Right renal cortex interstitium (tissue), 3 donors: Measurements from ENCODE around the gene EIF5A. TPM values are rescaled to one million over a fixed set of nuclear protein-coding genes. Genes with fewer than 3 reads are reported as not detected.

ENCODE experiments used
- DNase-seq, 3 donors: peaks; one replicate each; pipeline ENCODE4 v3.0.0-alpha.2; 2013; ENCODE audit warnings: low read depth in 3 of 3, low spot score in 2 of 3
- polyA plus RNA-seq, 3 donors: library from polyadenylated mRNA; unstranded; fragments of 120-200 nt; gene quantifications; one replicate each; pipeline ENCODE4 v1.2.1, GENCODE V29; 2013; ENCODE audit not compliant: insufficient read length in 3 of 3

Gene EIF5A
- polyA plus RNA-seq, 3 donors = 280 to 329 (median 326) TPM

DNA sequence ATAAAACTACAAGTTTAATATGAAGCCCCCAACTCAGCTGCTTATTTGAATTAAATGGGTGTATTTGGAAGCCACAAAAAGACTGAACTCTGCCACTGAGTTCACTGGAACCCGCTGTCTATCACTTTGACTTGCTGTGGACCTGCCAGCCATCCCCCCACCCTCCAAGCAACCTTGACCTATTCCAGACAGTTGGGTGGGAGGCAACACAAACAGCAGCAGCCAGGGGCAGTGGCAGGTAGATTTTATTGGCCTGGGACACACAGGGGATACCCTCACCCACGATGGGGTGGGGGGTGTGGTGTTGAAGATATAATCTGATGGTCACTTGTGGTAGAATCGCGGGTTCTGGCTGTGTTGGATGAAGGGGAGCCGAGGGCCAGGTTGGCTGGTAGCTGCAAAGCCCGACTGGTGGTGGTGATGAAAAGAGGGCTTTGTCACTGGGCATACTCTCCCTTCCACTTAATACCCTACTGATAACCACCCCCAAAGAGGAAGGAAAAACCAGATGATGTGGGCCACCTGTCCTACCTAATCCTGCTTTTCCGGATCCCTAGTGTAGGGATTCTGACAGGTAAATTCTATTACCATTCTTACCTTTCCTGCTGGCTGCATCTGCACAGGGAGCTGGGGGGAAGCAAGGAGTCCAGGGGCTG lies 5.1 kb downstream of the EIF5A start:
- DNase-seq = no peak

DNA sequence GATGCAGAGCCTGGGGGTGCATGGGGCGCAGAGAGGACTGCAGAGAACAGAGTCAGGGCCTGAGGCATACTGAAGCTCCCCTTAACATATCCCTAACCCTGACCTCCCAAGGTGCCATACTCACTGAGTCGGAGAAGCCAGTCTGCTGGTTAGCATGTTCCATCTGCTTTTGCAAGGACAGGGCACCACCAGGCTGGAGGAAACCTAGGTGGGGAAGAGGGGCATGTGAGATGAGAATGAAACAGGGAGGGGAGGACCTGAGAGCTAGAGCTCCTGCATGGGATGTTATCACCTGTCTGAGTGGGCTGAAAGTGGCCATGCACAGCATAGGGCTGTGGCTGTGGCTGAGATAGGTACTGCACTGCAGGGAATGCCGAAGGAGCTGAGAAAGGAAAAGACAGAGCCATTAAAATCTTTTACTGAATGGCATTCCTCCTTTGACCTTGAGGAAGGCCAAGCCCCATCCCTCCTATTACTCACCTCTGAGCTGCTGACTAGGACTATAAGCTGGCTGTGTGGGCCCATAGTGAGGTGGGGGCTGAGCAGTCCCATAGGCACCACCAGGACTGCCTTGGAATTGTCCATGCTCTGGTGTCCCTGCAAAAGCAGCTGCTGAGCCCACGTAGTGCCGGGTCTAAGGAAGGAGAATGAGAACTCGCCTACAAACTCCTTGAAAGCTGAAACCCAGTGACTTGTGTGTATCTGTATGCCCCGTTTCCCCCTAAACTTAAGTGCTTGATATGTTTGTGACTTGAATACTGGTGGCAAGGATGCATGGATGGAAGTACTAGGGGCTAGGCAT lies 5.9 kb downstream of the EIF5A start:
- no peak for DNase-seq

DNA sequence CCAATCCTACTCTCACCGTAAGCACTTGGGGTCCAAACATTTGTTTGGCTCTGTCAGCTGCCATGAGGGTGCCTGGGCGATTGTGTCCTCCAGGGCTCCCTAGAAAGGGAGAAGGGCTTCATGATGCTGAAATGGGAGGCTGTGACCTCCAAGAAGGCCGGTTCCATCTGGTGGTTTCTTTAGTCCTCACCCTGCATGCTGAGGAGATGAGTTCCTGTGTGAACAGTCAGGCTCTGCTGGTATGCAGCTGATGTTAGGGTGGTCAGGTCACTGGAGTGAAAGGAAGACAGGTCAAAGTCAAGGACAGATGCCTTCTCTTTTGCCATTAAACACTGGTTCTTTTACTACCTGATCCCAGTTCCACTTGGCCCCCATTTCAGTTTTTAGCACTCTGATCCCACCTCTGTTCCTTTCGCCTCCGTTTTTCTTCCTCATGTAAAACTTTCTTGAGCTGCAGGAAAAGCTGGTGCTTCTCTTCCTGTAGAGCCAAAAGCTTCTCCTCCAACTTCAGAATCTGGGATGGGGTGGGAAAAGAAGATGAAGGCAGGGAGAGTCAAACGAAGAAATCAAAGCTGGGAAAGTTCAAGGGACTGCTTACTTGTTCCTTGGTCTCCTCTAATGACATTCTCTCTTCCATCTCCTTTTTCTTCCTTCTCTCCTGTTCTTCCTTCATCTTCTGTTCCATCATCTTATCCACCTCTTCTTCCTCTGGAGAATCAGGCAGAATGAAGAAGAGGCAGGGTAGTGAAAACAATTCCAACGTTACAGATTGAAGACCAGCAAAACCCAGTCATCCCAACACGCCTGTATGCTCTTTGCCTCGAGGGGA lies 6.7 kb downstream of the EIF5A start:
- DNase-seq = no peak

DNA sequence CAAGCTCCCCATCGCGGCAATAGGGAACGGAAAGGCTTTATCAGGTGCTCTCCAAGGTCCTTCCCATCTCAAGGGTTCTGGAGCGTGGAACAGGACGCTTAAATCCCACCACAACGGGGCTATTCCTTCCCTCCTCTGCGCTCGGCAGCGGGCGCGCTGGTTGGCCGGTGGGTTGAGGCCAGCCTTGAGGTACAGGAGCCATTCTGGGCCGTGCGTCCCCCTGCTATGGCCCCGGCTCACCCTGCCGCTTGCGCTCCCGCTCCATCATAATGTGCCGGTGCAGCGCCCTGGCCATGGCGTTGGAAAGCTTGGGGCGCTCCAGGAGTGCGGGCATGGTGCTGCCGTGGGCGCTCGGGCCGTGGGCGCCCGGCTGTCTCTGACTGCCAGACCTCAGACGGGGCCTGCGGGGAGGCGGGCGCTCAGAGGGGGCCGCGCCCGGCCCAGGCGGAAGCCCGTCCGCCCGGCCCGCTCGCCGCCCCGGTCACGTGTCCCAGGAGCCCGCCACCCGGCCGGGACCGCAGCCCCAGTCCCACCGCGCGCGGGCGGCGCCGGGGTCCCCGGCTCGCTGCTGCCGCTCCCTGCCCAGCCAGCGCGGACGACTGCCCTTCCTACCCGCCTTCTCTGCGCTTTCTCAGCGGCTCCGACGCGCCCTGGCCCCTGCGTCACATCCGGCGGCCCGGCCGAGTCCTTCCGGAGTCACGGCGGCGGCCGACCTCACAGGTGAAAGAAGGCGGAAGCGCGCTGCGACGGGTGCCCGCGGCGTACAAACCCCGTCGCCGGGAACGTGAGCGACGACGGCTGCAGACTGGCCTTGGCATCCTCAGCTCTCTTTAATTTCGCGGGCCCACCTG lies 7.5 kb downstream of the EIF5A start, which contains the start of gene GPS2:
GPS2 (minus strand) TSS at position 642 of the 851 bp plus-strand sequence; CDS start at position 334, 308 bp downstream.
- no peak for DNase-seq

DNA sequence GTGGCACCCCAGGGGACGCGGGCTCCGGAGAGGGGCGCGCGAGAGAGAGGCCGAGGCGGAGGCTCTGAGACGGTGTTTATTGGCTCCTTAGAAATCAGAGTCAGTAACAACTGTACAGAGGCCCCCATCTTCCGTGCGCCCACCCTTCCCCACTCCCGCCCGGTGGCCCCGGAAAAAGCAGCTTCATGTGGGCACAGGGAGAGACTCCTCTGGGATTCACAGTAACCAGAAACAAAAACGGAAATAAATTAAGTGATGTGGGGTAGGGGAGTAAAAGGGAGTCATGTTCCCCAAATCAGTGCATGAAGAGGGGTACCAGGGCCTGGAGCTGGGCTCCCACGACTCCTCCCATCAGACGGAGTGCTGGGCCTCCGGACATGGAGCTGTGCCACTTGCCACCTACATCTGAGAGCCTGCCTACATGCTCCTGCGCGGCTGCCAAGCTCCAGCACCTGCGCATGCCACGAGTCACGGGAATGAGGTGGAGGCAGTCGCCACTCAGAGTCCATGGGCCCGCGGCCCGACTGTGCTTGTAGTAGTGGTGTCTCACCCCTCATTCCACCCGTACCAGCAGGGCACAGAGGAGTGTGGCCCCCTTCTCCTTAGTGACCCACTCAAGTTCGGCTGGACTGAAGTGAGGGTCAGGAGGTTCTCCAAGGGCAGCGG lies 8.3 kb downstream of the EIF5A start:
- no peak for DNase-seq

DNA sequence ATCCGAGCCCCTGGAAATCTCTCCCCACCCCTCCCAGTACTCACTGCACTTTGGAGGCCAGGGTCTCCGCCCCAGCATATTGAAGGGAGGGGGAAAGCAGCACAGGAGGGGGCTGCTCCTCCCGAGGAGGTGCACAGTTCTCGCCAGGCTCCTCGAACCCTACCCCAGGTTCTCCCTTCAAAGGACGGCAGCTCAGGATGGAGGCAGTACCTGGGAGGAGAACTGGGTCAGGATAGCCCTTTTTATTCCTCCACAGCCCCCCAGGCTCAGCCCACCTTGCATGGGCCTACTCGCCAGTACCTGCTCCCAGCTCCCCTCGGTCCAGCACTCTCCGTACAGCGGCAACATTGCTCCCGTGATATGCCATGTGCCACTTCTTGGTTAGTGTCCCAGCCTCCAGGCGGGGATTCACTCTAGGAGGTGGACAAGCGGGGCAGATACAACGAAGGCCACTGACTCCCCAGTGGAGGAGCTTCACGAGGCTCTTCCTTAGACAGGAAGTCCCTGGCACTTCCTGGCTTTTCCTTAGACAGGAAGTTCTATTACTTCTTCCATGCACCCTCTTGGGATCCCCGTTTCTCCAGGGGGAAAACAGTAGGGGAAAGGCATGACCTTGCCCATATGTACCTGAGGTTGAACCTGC lies 9.9 kb downstream of the EIF5A start:
- DNase-seq = no peak

DNA sequence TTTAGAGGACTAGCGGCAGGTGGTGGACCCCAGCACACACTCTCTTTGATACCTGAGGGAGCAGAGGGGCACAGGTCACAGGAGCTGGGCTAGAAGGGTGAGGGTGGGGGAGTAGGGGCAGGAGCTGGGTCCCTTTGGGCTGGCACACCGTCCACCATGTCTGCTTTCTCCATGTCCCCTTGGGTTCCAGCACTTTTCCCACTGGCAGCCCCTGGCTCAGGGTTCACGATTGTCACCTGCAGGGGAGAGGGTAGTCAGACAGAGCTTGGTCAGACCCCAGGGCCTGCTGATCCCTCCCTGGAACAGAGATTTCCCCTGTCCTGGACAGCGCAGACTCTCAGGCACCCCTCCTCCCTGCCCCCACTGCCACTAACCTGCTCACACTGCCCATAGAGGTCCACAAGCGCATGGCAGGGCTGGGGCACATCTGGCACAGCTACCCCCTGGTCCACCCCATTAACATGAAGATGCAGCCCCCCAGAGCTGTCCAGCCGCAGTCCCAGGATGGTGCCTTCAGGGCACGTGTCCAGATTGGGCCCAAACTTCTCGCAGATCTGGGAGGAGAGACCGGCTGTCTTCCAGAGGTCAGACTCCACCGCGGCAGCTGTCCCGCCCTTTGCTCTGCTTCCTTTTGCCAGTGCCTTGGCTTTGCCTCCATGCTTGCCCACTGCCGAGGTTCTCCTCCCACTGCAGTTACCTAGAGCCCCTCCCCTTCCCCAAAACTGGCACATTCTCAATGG lies 10.9 kb downstream of the EIF5A start:
- DNase-seq = no peak

DNA sequence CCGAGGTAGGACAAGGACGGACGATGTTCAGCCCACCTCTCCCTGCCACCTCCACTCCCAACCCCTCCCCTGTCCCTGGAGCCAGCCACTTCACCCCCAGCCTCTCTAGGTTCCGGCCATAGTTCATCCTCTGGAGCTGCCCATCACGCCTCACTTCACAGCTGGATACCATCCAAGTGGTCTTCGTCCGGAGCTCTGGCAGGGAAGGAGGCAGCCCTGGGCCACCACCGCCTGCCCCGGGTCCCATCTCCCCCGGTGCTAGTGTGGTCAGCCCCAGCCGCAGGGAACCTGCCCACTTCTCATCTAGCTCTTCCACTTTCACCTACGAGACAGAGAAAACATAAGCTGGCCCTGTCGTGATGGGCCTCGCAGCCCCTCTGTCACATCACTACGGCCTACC lies 14.0 kb downstream of the EIF5A start:
- DNase-seq = no peak

DNA sequence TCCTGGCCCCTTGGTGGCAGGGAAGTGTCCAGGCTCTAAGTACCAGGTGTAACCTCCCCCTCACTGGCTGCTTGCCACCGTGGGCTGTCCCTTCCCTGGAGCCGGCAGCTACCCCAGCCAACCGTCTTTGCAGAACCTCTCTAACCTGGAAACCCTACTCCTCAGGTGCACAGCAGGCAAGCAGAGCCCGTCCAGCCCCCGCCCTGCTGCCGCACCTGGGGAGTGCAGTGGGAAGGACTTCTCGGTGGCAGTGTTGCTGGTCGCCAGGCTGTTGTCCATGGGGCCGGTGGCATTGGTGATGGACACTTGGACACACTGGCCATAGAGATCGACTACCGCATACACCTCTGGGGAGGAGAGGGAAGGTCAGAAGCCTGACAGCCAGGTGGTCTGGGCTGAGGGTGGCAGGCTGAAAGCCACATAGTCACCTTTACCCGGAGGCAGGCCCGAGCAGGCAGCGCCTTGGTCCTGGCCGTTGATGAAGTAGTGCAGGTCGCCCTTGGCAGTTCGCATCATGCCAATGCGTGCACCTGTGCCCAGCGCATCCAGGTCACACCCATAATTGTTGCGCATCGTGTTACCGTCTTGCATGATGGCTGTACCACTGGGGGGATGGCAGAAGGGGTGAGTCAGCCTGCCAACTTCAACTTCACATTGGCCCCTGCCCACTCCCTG lies 15.2 kb downstream of the EIF5A start:
- no peak for DNase-seq

DNA sequence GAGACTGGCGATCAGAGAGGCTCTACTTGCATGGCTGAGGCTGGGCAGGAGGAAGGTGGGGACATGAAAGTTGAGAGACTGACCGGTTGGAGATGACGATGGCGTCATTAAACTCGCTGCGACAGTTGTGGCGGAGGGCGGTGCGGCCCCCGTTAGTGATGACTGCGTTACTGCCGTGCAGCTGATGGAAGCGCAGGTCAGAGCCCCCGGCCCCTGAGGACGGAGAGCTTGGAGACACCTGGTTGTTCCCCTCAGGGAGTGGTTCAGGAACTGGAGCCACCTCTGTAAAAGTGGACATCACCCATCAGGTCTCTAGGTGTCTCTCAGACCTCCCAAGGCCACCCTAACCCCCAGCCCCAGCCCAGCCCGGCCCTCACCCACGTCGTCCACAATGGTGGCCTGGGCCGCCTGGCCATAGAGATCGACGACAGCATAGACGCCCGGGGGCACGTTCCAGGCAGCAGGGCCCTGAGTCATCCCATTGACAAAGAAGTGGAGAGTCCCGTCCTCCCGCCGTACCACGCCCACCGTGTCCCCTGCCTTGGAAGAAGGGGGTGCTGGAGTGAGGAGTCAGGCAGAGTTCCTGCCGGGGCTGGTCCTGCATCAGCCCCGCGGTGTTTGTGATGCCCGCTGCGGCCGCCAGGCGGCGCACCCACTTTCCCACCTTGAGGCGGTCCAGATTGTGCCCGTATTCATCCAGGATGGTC lies 16.5 kb downstream of the EIF5A start:
- no peak for DNase-seq

DNA sequence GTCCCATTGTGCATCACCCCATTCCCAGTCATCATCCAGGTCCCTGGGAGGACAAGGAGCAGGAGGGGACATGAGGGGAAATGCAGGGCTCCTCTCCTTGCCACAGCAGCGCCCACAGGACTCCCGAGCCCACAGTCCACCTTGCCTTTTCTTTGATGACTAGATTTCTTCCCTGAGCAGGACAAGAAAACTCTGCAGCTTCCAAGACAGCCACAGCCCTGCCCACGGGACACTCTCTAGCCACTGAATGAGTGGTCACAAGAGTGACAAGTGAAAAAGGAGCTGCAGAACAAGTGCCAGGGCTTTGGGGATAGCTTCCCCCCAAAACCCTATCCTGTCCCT lies 17.0 kb downstream of the EIF5A start:
- DNase-seq = no peak

DNA sequence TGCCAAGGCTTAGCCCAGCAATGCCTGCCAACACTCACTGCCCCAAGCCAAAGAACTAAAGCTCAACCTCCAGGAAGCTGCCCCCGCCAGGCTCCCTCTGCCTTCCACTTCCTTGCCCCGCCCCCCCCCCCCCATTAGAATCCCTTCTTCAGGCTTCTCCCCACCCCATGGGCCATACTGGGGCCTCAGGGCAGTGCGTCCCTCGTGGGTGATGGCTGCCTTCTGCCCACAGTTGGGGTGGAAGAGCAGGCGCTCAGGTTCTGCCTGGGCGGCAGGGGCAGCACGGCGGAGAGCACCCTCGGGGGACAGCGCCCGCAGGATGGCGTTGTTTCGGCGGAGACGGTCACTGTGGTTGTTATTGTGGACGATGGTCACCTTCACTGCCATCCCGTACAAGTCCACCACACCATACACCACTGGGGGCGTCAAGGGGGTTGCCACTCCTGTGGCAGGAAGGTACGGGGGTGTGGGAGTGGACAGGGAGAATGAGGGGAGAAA lies 17.7 kb downstream of the EIF5A start:
- DNase-seq = no peak

DNA sequence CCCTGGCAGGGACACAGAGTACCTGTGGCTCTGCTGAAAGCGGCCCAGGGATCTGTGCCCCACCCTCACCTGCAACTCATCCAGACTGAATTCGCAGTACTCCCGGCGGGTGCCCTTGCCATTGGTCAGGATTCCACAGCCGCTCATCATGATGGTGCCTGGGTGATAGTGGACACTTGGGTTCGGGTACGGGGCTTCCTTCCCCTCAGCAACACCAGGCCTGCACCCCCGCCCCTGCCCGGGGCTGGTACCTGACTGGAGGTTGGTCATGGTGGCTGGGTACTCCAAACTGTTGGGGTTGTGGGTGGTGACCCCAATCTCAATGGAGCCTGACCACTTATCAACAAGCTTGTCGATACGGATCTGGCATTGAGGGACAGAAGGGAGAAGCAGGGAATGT lies 18.8 kb downstream of the EIF5A start:
- DNase-seq = no peak

DNA sequence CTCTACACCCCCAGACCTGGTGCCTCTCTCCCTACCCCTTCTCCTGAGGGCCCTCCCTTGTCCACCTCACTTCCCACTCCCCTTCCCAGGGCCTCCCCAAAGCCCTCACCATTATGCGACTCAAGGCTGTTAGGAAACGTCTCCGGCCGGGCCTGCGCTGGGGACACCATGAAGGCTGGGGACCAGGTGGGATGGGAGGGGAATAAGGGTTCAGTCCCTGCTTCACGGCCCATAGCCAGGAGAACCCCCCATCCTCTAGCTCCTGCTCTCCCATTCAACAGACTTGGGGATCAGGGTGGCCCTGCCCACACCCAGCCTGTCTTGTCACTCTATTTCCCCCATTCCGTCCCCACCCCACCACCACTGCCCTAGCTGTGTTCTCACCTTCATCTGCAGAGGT lies 19.6 kb downstream of the EIF5A start:
- DNase-seq = no peak

DNA sequence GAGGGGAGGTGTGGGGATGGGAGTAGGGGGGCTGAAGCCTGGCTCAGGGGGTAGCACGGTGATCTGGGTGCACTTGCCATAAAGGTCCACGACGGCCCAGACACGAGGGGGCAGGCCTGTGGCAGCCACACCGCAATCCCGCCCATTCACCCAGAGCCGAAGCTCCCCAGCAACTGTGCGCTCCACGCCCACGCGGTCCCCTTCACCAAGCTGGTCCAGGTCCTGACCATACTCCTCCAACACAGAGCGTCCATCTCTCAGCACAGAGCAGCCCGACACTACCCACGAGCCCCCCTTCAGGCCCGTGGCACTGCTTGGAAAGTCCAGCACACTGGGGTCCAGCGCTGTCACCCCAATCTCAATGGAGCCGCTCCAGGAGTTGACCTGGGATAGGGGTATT lies 20.1 kb downstream of the EIF5A start:
- DNase-seq = no peak

DNA sequence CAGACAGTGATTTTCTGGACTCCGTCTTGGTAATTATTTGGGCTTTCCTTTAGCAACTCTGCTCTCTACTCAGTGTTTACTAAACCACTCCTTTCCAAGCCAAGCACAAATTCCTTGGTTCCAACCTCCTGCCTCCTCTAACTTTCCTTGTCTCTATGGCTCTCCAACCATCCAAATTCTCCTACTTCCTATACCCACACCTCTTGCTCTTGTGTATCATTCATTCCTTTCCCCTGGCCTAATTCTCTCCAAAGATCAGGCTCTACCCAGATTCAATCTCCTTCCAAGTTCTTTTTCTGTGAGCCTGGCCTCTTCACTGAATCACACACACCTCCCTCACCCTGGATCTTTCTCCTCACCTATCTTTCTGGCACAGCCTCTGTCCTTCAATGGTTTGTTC lies 20.6 kb downstream of the EIF5A start:
- no peak for DNase-seq

DNA sequence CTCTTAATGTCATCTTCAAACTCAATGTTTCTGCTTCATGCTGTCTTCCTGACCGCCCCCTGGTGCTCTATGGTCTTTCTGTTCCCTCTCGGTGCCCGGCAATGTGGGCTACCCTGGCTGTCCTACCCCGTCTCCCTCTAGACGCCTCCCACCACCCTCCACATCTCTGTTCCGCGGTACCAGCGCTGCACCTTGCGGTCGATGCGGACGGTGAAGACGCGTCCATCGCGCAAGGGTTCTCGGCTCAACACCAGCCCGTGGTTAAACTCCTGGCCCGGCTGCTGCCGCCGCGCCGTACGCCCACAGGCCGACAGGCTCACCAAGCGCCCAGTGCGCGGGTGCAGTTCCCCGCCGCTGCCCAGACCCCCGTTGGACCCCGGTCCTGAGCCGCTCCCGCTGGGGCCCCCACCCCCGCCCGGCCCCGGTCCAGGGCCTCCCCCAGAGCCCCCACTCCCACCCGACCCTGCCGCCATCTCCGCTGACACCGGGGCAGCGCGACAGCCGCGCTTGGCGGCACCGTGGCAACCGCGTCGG lies 21.5 kb downstream of the EIF5A start, which contains the start of gene NEURL4:
NEURL4 (minus strand) TSS at position 496 of the 534 bp plus-strand sequence; CDS start at position 473, 23 bp downstream.
- DNase-seq = no peak
